Measurements from ENCODE around the gene ALPL.

ALPL gene

DNA sequence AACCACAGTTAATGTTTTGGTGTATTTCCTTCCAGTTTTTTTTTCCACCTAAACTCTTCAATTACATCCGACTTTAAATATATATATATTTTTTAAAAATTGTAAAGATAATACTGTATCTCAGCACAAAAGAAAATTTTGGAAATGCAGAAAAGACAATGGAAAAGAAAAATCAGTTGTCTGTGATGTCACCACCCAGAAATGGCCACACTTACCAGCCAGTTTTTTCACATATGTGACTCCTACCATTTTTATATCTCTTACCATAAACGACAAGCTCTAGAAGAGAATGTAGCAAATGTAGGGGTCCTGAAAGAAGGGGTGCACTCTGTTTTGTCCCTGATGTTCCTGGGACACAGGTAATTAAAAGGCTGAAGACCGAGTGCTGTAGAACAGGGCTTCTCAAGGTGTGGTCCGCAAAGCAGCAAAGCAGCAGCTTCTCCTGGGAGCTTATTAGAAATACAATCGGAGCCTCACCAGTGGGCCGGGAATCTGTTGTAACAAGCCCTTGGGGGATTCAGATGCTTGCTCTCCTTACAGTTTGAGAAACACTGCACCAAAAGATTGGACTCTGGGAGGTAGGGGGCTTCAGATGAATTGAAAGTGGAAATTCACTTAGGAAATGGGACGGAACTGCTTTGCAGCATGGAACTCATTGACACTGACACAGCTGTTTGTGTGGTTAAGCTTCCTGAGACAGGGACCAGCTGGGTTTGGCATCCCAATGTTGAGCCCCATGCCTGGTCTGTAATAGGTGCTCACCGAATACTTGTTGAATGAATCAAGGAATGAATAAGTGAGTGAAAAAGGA is 44.1 kb downstream of the ALPL start:
- no peaks in the 10 kb centered on the region for H3F3A ChIP-seq (ENCODE audit: insufficient read depth, low read length)
- TF ChIP-seq, protein P1, sequence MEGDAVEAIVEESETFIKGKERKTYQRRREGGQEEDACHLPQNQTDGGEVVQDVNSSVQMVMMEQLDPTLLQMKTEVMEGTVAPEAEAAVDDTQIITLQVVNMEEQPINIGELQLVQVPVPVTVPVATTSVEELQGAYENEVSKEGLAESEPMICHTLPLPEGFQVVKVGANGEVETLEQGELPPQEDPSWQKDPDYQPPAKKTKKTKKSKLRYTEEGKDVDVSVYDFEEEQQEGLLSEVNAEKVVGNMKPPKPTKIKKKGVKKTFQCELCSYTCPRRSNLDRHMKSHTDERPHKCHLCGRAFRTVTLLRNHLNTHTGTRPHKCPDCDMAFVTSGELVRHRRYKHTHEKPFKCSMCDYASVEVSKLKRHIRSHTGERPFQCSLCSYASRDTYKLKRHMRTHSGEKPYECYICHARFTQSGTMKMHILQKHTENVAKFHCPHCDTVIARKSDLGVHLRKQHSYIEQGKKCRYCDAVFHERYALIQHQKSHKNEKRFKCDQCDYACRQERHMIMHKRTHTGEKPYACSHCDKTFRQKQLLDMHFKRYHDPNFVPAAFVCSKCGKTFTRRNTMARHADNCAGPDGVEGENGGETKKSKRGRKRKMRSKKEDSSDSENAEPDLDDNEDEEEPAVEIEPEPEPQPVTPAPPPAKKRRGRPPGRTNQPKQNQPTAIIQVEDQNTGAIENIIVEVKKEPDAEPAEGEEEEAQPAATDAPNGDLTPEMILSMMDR (IDR thresholded peaks at IDR 0.05; ENCODE audit: low read length) = no peak
- TF ChIP-seq EZH2 (IDR thresholded peaks at IDR 0.05; ENCODE audit: borderline replicate concordance, low read length) = no peak
- no peaks in the 10 kb centered on the region for H4K20me1 ChIP-seq (ENCODE audit: insufficient read depth, low read length)
- no peak overlapping the region for H3K27ac ChIP-seq (ENCODE audit: low read depth, low read length, poor library complexity, severe bottlenecking)
- H3K79me2 ChIP-seq (ENCODE audit: insufficient read depth, low read length) = no peaks in the 10 kb centered on the region
- no peaks in the 10 kb centered on the region for H3K9me3 ChIP-seq (ENCODE audit: low read length)
- no peaks in the 10 kb centered on the region for H3K9me2 ChIP-seq (ENCODE audit: low read depth, low read length)
- H2AFZ ChIP-seq (ENCODE audit: low read length) = no peak overlapping the region
- H3K4me2 ChIP-seq (ENCODE audit: low read length) = no peak overlapping the region
- peaks cover 1% of the 10 kb centered on the region; the same call in 1 of the 2 replicates for H3K27me3 ChIP-seq (ENCODE audit: insufficient read depth, low read length)
- no peak overlapping the region for H3K9ac ChIP-seq (ENCODE audit: low read length)
- H3K4me1 ChIP-seq (ENCODE audit: insufficient read depth, low read length, severe bottlenecking) = no peaks in the 10 kb centered on the region
- H3K4me3 ChIP-seq (ENCODE audit: low read depth, low read length, poor library complexity, severe bottlenecking) = no peak overlapping the region
- no peaks in the 10 kb centered on the region for H3K36me3 ChIP-seq (ENCODE audit: insufficient read depth, low read length)

DNA sequence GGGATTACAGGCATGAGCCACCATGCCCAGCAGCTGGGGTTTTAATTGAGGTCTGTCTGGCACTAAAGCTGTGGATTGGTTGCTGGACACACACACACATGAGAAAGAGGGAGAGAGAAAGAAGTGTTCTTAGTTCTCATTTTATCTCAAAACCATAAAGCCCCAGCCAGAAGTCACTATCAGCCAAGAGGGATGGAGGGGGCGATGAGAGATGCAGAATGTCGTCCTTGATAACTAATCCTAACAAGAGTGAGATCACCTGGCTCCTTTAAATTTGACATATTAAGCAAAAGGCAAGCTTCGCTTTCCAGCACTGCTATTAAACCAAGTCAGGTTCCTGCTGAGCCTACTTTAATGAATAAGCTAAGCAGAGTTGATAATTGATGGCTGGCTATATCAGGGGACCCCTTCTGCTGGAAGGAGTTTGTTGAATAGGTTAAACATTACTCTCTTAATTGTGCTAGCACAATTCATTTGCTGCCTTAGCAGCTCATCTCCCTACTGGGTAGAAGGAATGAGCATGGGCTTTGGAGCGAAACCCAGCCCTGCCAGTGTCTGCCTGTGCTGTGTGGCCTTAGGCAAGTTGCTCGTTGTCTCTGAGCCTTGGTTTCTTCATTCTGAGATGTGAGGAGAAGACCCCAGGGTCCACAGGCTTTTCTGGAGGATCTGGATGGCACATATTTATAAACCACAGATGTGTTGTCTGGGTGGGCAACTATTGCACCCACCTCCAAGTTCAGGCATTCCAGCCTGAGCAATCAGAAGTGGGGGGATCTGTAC is 50.8 kb downstream of the ALPL start:
- no peaks in the 10 kb centered on the region for H3K9me3 ChIP-seq (ENCODE audit: low read length)
- no peaks in the 10 kb centered on the region for H3K79me2 ChIP-seq (ENCODE audit: insufficient read depth, low read length)
- no peak overlapping the region for H3K4me3 ChIP-seq (ENCODE audit: low read depth, low read length, poor library complexity, severe bottlenecking)
- TF ChIP-seq, protein P1 (IDR thresholded peaks at IDR 0.05; ENCODE audit: low read length) = no peak
- TF ChIP-seq EZH2 (IDR thresholded peaks at IDR 0.05; ENCODE audit: borderline replicate concordance, low read length) = no peak
- no peaks in the 10 kb centered on the region for H3F3A ChIP-seq (ENCODE audit: insufficient read depth, low read length)
- no peak overlapping the region for H3K27ac ChIP-seq (ENCODE audit: low read depth, low read length, poor library complexity, severe bottlenecking)
- H3K27me3 ChIP-seq (ENCODE audit: insufficient read depth, low read length) = peaks cover 15% of the 10 kb centered on the region; the same call in 1 of the 2 replicates
- H3K4me2 ChIP-seq (ENCODE audit: low read length) = no peak overlapping the region
- no peaks in the 10 kb centered on the region for H3K4me1 ChIP-seq (ENCODE audit: insufficient read depth, low read length, severe bottlenecking)
- no peaks in the 10 kb centered on the region for H3K9me2 ChIP-seq (ENCODE audit: low read depth, low read length)
- no peak overlapping the region for H2AFZ ChIP-seq (ENCODE audit: low read length)
- H3K9ac ChIP-seq (ENCODE audit: low read length) = no peak overlapping the region
- no peaks in the 10 kb centered on the region for H4K20me1 ChIP-seq (ENCODE audit: insufficient read depth, low read length)
- H3K36me3 ChIP-seq (ENCODE audit: insufficient read depth, low read length) = no peaks in the 10 kb centered on the region

DNA sequence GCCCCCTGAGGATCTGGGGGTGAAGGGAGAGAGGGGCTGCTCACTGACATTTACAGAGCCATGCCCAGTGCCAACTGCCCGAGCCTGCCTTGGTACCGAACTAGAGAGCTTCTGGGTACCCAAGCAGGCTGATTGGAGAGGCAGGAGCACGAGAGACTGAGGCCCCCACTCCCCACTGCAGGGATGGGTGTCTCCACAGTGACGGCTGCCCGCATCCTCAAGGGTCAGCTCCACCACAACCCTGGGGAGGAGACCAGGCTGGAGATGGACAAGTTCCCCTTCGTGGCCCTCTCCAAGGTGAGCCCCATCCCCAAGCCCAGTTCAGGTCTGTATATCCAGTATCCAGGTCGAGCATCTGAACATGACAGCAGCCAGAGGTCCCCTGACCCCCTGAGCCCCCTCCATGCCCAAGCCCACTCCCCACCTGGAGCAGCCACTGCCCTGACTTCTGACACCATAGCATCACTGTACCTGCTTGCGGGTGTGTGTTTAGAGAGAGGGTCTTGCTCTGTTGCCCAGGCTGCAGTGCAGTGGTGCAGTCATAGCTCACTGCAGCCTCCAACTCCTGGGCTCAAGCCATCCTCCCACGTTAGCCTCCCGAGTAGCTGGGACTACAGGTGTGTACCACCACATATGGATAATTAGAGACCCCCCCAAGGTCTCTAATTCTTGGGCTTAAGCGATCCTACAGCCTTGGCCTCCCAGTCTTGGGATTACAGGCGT is 51.9 kb downstream of the ALPL start:
- Histone ChIP-seq H3K4me2 (ENCODE audit: low read length) (no peak overlapping the region), H3K4me3 (ENCODE audit: low read depth, low read length, poor library complexity, severe bottlenecking) (no peak overlapping the region), H3K36me3 (ENCODE audit: insufficient read depth, low read length) (no peaks in the 10 kb centered on the region), H3K9me2 (ENCODE audit: low read depth, low read length) (no peaks in the 10 kb centered on the region), H3K9me3 (ENCODE audit: low read length) (no peaks in the 10 kb centered on the region), H2AFZ (ENCODE audit: low read length) (no peak overlapping the region), H3K27me3 (ENCODE audit: insufficient read depth, low read length) (peaks cover 18% of the 10 kb centered on the region; the same call in 1 of the 2 replicates), H3K27ac (ENCODE audit: low read depth, low read length, poor library complexity, severe bottlenecking) (no peak overlapping the region), H3K79me2 (ENCODE audit: insufficient read depth, low read length) (no peaks in the 10 kb centered on the region), H3F3A (ENCODE audit: insufficient read depth, low read length) (no peaks in the 10 kb centered on the region), H3K4me1 (ENCODE audit: insufficient read depth, low read length, severe bottlenecking) (no peaks in the 10 kb centered on the region), H4K20me1 (ENCODE audit: insufficient read depth, low read length) (no peaks in the 10 kb centered on the region), H3K9ac (ENCODE audit: low read length) (no peak overlapping the region)
- TF ChIP-seq, protein P1 (IDR thresholded peaks at IDR 0.05; ENCODE audit: low read length) = no peak
- no peak for TF ChIP-seq EZH2 (IDR thresholded peaks at IDR 0.05; ENCODE audit: borderline replicate concordance, low read length)
